Spleen (tissue), 7 donors: ENCODE data around the gene ZNF701.

ENCODE experiments used
- CTCF ChIP-seq, 11 experiments: fragments of 200-600 bp in 7 of 11; fragments of 450-650 bp in 4 of 11; sonication (generic) in 4 of 11; IDR thresholded peaks in 8 of 11; conservative IDR thresholded peaks in 3 of 11; 1 replicate in 7 of 11; 2 replicates in 4 of 11; pipeline versions ENCODE4 v1.4.0 to v1.8.0; 2016 to 2021; ENCODE audit warnings: antibody characterized with exemption in 11 of 11, inconsistent platforms in 4 of 11, mild to moderate bottlenecking in 1 of 11
- POLR2AphosphoS5 ChIP-seq, 3 donors: sonication (generic); formaldehyde crosslinking; IDR thresholded peaks; one replicate each; pipeline ENCODE4 v1.5.1; 2017; ENCODE audit warnings: antibody characterized with exemption in 3 of 3
- donor health status: DM: no; HTN: no; CAD: no; lungs with moderate emphysema.
- donor health status: DM: no; HTN: no; CAD: no.
- donor health status: DM: no; HTN: no; CAD: no.

DNA sequence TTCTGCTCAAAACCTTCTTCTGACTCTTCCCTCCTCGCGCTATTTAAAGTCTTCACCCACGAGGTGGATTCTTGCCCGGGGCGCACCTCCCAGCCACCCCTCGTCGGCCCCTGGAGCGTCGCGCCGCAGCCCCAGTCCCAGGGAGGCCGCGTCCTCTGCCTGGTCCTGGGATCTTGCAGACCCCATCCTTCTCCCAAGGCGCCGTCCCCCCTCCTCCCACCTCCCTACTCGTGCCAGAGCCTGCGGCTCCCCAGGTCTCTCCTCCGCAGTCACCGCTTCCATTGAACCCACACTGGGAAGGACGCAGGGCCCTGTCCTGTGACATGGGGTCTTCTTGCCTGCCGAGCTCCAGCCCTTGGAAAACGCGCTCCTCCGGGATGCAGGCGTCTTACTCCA lies 42.1 kb upstream of the ZNF701 start:
- TF ChIP-seq CTCF (IDR thresholded peaks at IDR 0.05 in 8 of 11, conservative IDR thresholded peaks at IDR 0.05 in 3 of 11) (no peak), POLR2AphosphoS5 (IDR thresholded peaks at IDR 0.05) (no peak)
